Measurements from ENCODE around the gene TBATA. TPM values are rescaled to one million over a fixed set of nuclear protein-coding genes. Genes with fewer than 3 reads are reported as not detected.

The TBATA gene
- total and polyA plus RNA-seq, 2 of the 8 experiments (the other 6 are each of a cell fraction or from before 2014, with no cell fraction given) = not detected

GRCh38 chr10:70756700-70757360 is 28.3 kb downstream of the TBATA start:
- Histone ChIP-seq H3K79me1 (ENCODE audit: low read depth, low read length) (no peaks in the 10 kb centered on the region), H3K9ac (replicated peaks in 1 of 4; ENCODE audit: extremely low read depth in 1 of 4, low read depth in 3 of 4, low read length in 3 of 4) (no peak overlapping the region), H3K27ac (ENCODE audit: low read depth, low read length) (no peak overlapping the region), H3K27me3 (replicated peaks in 1 of 4; ENCODE audit: control insufficient read depth in 3 of 4, extremely low read depth in 1 of 4, insufficient read depth in 3 of 4, low read length in 3 of 4) (no peaks in the 10 kb centered on the region), H2BK15ac (ENCODE audit: low read length) (peak overlapping the region; percentile 92), H3K23me2 (ENCODE audit: low read depth, low read length) (no peaks in the 10 kb centered on the region), H3K56ac (replicated peaks; ENCODE audit: insufficient read length, low read depth, low read length) (no peak overlapping the region), H3K4me3 (ENCODE audit: extremely low read depth in 1 of 4, insufficient read depth in 2 of 4, low read depth in 3 of 4, low read length in 4 of 4) (no peak overlapping the region), H3K4me2 (ENCODE audit: insufficient read depth in 1 of 2, low read depth in 2 of 2, low read length in 2 of 2) (no peak overlapping the region), H2BK20ac (ENCODE audit: low read length) (no peak overlapping the region), H3K9me3 (ENCODE audit: insufficient read depth in 2 of 2, low read depth in 1 of 2, low read length in 1 of 2) (no peaks in the 10 kb centered on the region), H3K18ac (ENCODE audit: extremely low read depth, low read length) (no peak overlapping the region), H4K91ac (replicated peaks; ENCODE audit: insufficient read length, low read length) (no peak overlapping the region), H3K23ac (ENCODE audit: insufficient read length) (no peak overlapping the region), H3K79me2 (ENCODE audit: control insufficient read depth in 1 of 2, insufficient read depth in 2 of 2, low read length in 2 of 2) (no peaks in the 10 kb centered on the region), H3K14ac (ENCODE audit: insufficient read length) (no peak overlapping the region), H3K4ac (replicated peaks; ENCODE audit: insufficient read length, low read depth, low read length) (no peak overlapping the region), H2BK12ac (ENCODE audit: low read depth, low read length) (no peak overlapping the region), H3K4me1 (replicated peaks in 1 of 4; ENCODE audit: control insufficient read depth in 3 of 4, insufficient read depth in 4 of 4, low read length in 3 of 4) (peaks cover 0 to 18% (median 13%) of the 10 kb centered on the region in 4 experiments; a peak in 6 of 7 replicates), H4K5ac (ENCODE audit: insufficient read length, low read depth, low read length) (no peak overlapping the region), H2AK5ac (ENCODE audit: low read depth, low read length) (no peak overlapping the region), H2AFZ (ENCODE audit: low read length) (no peak overlapping the region), H4K20me1 (replicated peaks in 1 of 2; ENCODE audit: control insufficient read depth in 1 of 2, insufficient read depth in 2 of 2, low read length in 2 of 2) (no peaks in the 10 kb centered on the region), H2BK120ac (replicated peaks; ENCODE audit: low read depth, low read length) (no peak overlapping the region), H2BK5ac (ENCODE audit: low read depth, low read length) (0 out of 2 replicates have a peak overlapping the region, but pooled peaks have one; percentile 19), H4K8ac (ENCODE audit: extremely low read depth, insufficient read depth, low read length) (no peak overlapping the region), H3K36me3 (ENCODE audit: control insufficient read depth in 2 of 4, insufficient read depth in 4 of 4, low read length in 3 of 4) (no peaks in the 10 kb centered on the region)
- DNase-seq (ENCODE audit: low read depth in 1 of 2, low spot score in 2 of 2) = no peak
- no peak for FAIRE-seq
- ChIA-PET POLR2A (ENCODE audit: partially characterized antibody) (no interaction called here), CTCF (ENCODE audit: partially characterized antibody) (interaction anchor here (0.9 to 4.4 kb wide), 11 partner anchors 10 to 208 kb away, joined by 3 to 22 read pairs (median 4); no protein-coding TSS in a partner anchor)
- WGBS, 2 experiments (ENCODE audit: extremely low coverage in 1 of 2, insufficient coverage in 1 of 2, insufficient read length in 1 of 2, insufficient replicate concordance in 2 of 2, low coverage in 1 of 2, low lambda C conversion rate in 2 of 2, missing lambda C conversion rate in 1 of 2) = 91% methylated on average over 8 of the region's 8 CpGs; no CpG with 5 or more reads in 1 of the 2 experiments
- TF ChIP-seq CTCF (IDR thresholded peaks at IDR 0.05; ENCODE audit: control extremely low read depth in 1 of 3, insufficient read depth in 1 of 3, low read depth in 1 of 3, low read length in 3 of 3) (no peak), POU5F1 (IDR thresholded peaks at IDR 0.05; ENCODE audit: low read depth, low read length) (no peak), RBBP5 (IDR thresholded peaks at IDR 0.05; ENCODE audit: borderline replicate concordance, low read depth, low read length) (no peak), SUZ12 (IDR thresholded peaks at IDR 0.05; ENCODE audit: low read length) (no peak), BCL11A (IDR thresholded peaks at IDR 0.05; ENCODE audit: low read depth in 2 of 2, low read length in 2 of 2) (no peak), EGR1 (IDR thresholded peaks at IDR 0.05; ENCODE audit: borderline replicate concordance, low read depth, low read length) (no peak), FOSL1 (IDR thresholded peaks at IDR 0.05; ENCODE audit: insufficient read depth, low read depth, low read length) (no peak), KDM1A (IDR thresholded peaks at IDR 0.05; ENCODE audit: borderline replicate concordance, low read length) (no peak)
- TF ChIP-seq, protein P1, sequence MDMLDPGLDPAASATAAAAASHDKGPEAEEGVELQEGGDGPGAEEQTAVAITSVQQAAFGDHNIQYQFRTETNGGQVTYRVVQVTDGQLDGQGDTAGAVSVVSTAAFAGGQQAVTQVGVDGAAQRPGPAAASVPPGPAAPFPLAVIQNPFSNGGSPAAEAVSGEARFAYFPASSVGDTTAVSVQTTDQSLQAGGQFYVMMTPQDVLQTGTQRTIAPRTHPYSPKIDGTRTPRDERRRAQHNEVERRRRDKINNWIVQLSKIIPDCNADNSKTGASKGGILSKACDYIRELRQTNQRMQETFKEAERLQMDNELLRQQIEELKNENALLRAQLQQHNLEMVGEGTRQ (IDR thresholded peaks at IDR 0.05; ENCODE audit: low read length) = no peak

Measured in H1 (cell line).